Stimulated activated CD4-positive, alpha-beta T cell treated with anti-CD3 and anti-CD28 coated beads, TNF-alpha, amount 100 ng/mL, for 24 hours (primary cell): Measurements from ENCODE around the gene GLO1.
"Not testable (repeated sequence)": the region's sequence is repeated elsewhere in the genome, so short reads cannot be mapped to it uniquely, and the experiment has no call there.

Experiments
- DNase-seq, 3 experiments: peaks; one replicate each; pipeline ENCODE4 v3.0.0-alpha.2; 2020; ENCODE audit warnings: low read depth in 3 of 3

GLO1 gene

GRCh38 chr6:38705924-38706323, 3.0 kb upstream of the GLO1 start:
- DNase-seq = no peak

GRCh38 chr6:38703949-38704590, 1.1 kb upstream of the GLO1 start:
- no peak for DNase-seq

GRCh38 chr6:38701551-38701950, 1.4 kb downstream of the GLO1 start:
- DNase-seq = no peak

- DNase-seq = not testable (repeated sequence)
Measured at GRCh38 chr6:38699702-38700101, 3.2 kb downstream of the GLO1 start.

- no peak for DNase-seq
Measured at GRCh38 chr6:38697846-38698245, 5.1 kb downstream of the GLO1 start.

GRCh38 chr6:38696345-38696744, 6.6 kb downstream of the GLO1 start:
- no peak for DNase-seq

GRCh38 chr6:38695933-38696332, 7.0 kb downstream of the GLO1 start:
- no peak for DNase-seq

GRCh38 chr6:38695227-38695900, 7.6 kb downstream of the GLO1 start:
- DNase-seq = no peak

- DNase-seq = no peak
Measured at GRCh38 chr6:38688579-38689087, 14.3 kb downstream of the GLO1 start.

GRCh38 chr6:38687549-38687948, 15.4 kb downstream of the GLO1 start:
- no peak for DNase-seq

GRCh38 chr6:38687043-38687353, 15.9 kb downstream of the GLO1 start:
- no peak for DNase-seq

- no peak for DNase-seq
Measured at GRCh38 chr6:38686270-38687042, 16.5 kb downstream of the GLO1 start.

- no peak for DNase-seq
Measured at GRCh38 chr6:38684904-38685303, 18.0 kb downstream of the GLO1 start.

- DNase-seq = no peak
Measured at GRCh38 chr6:38684237-38684636, 18.7 kb downstream of the GLO1 start.

- DNase-seq = no peak
Measured at GRCh38 chr6:38681850-38682249, 21.1 kb downstream of the GLO1 start.

- no peak for DNase-seq
Measured at GRCh38 chr6:38679668-38680067, 23.3 kb downstream of the GLO1 start.

GRCh38 chr6:38678178-38678760, 24.7 kb downstream of the GLO1 start:
- no peak for DNase-seq

GRCh38 chr6:38676974-38677544, 25.9 kb downstream of the GLO1 start:
- no peak for DNase-seq

- no peak for DNase-seq
Measured at GRCh38 chr6:38676236-38676973, 26.5 kb downstream of the GLO1 start.

GRCh38 chr6:38673397-38674165, 29.4 kb downstream of the GLO1 start:
- peak; percentile 9 to 20 (median 11) for DNase-seq
